Stimulated activated memory B cell treated with anti-CD40 and anti-IgM and Interleukin-4, amounts not matched to agents 10 μg/mL and 1 μg/mL and 100 μg/mL, for 72 hours (primary cell): Measurements from ENCODE around the gene ONECUT1.
"Not testable (repeated sequence)": the region's sequence is repeated elsewhere in the genome, so short reads cannot be mapped to it uniquely, and the experiment has no call there.

Experiments used
- ATAC-seq: fragments of 150-1000 bp; cut with Tn5 transposase; 2 replicates; pipeline ENCODE4 v1.10.0; 2021
- H3K27ac Mint-ChIP-seq: one replicate; pipeline ENCODE4 v1.8.0; 2022; ENCODE audit warnings: mild to moderate bottlenecking, mixed read lengths
- H3K27me3 Mint-ChIP-seq: one replicate; pipeline ENCODE4 v1.8.0; 2022; ENCODE audit warnings: mixed read lengths
- H3K36me3 Mint-ChIP-seq: one replicate; pipeline ENCODE4 v1.8.0; 2022; ENCODE audit warnings: mixed read lengths
- H3K4me1 Mint-ChIP-seq: one replicate; pipeline ENCODE4 v1.8.0; 2022; ENCODE audit warnings: mixed read lengths
- H3K4me3 Mint-ChIP-seq: one replicate; pipeline ENCODE4 v1.8.0; 2022; ENCODE audit warnings: mild to moderate bottlenecking, moderate library complexity, mixed read lengths
- H3K9me3 Mint-ChIP-seq: one replicate; pipeline ENCODE4 v1.8.0; 2022; ENCODE audit warnings: mixed read lengths

Gene ONECUT1

DNA sequence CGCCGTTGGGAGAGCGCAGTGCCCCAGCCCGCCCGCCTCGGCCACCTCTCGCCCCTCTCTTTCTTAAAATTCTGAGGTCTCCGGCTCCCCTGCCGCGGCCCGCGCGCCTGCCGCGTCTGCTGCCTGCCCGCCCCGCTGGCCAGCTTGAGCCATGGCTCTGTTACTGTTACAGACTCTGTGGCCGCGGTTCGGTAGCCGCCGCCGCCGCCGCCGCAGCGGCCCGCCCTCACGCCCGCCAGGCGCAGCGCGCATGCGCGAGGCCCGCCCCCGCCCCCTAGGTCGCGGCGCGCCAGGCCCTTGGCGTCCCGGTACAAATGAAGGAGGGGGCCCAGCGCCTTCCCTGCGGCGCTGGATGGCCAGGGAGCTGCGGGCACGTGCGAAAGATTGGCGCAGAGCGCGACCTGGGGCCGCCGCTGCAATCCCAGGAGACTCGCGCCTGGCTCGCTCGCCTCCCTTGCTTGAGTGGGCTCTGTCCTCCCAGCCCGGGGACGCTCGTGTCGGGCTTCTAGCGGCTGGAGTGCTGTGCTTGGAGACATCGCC lies at the start of gene ONECUT1:
TSS of gene ONECUT1 (minus strand) at position 168 of the 540 bp plus-strand sequence. CDS start 452 bp downstream, outside the sequence.
- H3K4me3 Mint-ChIP-seq, result peak within 1 kb of the TSS; percentile 74
- peaks cover 93% of the 10 kb centered on the region for H3K27me3 Mint-ChIP-seq
- peaks cover 38% of the 10 kb centered on the region for H3K4me1 Mint-ChIP-seq
- peaks cover 3% of the 10 kb centered on the region for H3K9me3 Mint-ChIP-seq
- peak; percentile 81 for ATAC-seq
- H3K27ac Mint-ChIP-seq, result peak within 1 kb of the TSS; percentile 10
- no peaks in the 10 kb centered on the region for H3K36me3 Mint-ChIP-seq

DNA sequence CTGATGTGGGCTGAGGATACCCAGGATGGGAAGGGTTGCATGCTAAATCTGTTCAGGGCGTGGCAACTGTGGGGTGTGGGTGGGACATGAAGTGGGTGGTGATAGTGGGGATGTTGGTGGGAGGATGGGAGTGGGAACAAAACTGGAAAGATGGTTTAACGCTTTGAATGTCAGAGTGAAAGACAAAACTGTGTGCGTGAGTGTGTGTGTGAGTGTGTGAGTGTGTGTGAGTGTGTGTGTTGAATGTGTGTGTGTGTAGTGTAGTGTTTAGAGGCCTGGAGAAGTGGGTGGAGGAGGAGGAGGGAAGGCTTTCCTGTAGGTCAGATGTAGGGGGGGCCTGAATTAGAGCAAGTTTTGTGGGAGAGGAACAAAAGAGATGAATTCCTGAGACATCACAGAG lies 44.2 kb upstream of the ONECUT1 start:
- Mint-ChIP-seq H3K4me1 (no peaks in the 10 kb centered on the region), H3K36me3 (no peaks in the 10 kb centered on the region), H3K9me3 (peaks cover 3% of the 10 kb centered on the region), H3K27ac (no peak overlapping the region), H3K4me3 (no peak overlapping the region), H3K27me3 (peaks cover 19% of the 10 kb centered on the region)
- ATAC-seq, result peak; percentile 16

DNA sequence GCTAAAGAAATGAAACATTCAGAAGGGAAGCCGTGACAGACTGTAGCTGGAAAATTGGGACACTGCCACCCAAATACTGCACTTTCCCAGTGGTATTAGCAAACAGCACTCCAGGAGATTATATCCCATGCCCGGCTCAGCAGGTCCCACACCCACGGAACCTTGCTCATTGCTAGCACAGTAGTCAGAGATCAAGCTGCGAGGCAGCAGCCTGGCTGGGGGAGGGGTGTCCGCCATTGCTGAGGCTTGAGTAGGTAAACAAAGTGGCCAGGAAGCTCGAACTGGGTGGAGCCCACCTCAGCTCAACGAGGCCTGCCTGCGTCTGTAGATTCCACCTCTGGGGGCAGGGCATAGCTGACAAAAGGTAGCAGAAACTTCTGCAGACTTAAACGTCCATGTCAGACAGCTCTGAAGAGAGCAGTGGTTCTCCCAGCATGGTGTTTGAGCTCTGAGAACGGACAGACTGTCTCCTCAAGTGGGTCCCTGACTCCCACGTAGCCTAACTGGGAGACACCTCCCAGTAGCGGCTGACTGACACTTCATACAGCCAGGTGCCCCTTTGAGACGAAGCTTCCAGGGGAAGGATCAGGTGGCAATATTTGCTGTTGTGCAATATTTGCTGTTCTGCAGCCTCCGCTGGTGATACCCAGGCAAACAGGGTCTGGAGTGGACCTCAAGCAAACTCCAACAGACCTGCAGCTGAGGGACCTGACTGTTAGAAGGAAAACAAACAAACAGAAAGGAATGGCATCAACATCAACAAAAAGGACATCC lies 34.2 kb upstream of the ONECUT1 start:
- H3K4me3 Mint-ChIP-seq, H3K27ac Mint-ChIP-seq, H3K4me1 Mint-ChIP-seq, H3K36me3 Mint-ChIP-seq, H3K9me3 Mint-ChIP-seq, ATAC-seq: not testable (repeated sequence)
- peaks cover 63% of the 10 kb centered on the region for H3K27me3 Mint-ChIP-seq

DNA sequence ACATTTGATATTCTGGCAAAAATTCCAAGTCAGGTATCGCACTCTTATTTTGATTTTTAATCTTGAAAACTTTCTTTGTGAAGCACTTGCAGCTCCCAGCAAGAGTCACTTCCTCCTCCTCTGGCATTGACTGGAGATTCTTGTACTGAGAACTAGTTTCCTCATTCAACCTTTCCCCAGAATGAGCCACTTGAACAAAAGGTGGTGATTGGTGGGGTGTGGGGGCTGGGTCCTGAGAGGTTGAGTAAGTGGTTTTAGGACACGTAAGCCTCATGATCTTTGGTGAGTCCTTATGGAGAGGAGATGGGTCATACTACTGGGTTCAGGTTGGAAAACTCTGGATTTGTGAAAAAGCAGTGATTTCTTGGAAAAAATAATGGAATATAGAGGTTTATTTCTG lies 32.3 kb upstream of the ONECUT1 start:
- Mint-ChIP-seq H3K27me3 (peaks cover 82% of the 10 kb centered on the region), H3K36me3 (no peaks in the 10 kb centered on the region), H3K27ac (no peak overlapping the region), H3K9me3 (no peaks in the 10 kb centered on the region), H3K4me1 (no peaks in the 10 kb centered on the region), H3K4me3 (no peak overlapping the region)
- no peak for ATAC-seq

DNA sequence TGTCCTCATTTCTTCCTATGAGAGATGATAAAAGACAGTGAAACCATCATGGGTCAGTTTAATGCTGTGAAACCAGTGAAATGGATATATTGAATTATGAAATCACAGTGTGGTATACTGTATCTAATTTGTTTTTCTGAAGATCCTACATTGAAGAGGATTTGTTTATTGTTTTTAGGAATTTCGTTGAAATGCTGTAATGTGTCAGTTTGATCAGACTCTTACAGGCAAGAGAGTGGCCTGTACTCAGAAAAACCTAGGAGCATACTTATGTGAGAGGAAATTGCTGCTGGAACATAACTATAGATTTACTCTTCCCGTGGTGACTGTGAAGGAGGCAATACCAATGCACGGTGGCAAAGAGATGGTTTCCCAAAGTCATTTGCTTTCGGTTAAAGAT lies 29.1 kb upstream of the ONECUT1 start:
- Mint-ChIP-seq H3K27ac (no peak overlapping the region), H3K36me3 (no peaks in the 10 kb centered on the region), H3K4me1 (no peaks in the 10 kb centered on the region), H3K27me3 (peaks cover 63% of the 10 kb centered on the region), H3K4me3 (no peak overlapping the region), H3K9me3 (no peaks in the 10 kb centered on the region)
- ATAC-seq, result no peak

DNA sequence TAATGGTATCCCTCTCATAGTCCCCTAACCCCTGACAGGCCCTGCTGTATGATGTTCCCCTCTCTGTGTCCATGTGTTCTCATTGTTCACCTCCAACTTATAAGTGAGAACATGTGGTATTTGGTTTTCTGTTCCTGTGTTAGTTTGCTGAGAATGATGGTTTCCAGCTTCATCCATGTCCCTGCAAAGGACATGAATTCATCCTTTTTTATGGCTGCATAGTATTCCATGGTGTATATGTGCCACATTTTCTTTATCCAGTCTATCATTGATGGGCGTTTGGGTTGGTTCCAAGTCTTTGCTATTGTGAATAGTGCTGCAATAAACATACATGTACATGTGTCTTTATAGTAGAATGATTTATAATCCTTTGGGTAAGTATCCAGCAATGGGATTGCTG lies 25.8 kb upstream of the ONECUT1 start:
- H3K4me3 Mint-ChIP-seq, ATAC-seq, H3K36me3 Mint-ChIP-seq, H3K9me3 Mint-ChIP-seq, H3K4me1 Mint-ChIP-seq, H3K27ac Mint-ChIP-seq: not testable (repeated sequence)
- H3K27me3 Mint-ChIP-seq, result peaks cover 46% of the 10 kb centered on the region

DNA sequence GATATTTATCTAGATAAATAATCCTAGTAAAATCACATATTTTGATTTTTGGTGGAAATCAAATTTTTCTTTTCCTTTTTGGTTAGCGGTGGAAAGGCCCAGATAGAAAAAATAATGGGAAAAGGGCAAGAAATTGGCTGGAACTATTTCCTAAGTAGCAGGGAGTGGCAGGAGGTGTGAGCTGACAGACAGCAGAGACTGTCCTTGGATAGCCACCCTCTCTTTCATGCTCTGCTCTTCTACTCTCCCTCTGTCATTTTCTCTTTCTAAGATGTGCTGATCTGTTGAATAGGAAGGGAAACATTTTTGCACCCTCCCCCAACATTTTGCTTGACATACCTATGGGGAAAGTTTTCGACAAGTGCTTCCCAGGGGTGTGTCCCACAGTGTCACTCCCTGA lies 18.9 kb upstream of the ONECUT1 start:
- H3K4me1 Mint-ChIP-seq, result peaks cover 12% of the 10 kb centered on the region
- H3K4me3 Mint-ChIP-seq, result no peak overlapping the region
- no peaks in the 10 kb centered on the region for H3K36me3 Mint-ChIP-seq
- no peak for ATAC-seq
- H3K27ac Mint-ChIP-seq, result no peak overlapping the region
- peaks cover 45% of the 10 kb centered on the region for H3K27me3 Mint-ChIP-seq
- no peaks in the 10 kb centered on the region for H3K9me3 Mint-ChIP-seq

DNA sequence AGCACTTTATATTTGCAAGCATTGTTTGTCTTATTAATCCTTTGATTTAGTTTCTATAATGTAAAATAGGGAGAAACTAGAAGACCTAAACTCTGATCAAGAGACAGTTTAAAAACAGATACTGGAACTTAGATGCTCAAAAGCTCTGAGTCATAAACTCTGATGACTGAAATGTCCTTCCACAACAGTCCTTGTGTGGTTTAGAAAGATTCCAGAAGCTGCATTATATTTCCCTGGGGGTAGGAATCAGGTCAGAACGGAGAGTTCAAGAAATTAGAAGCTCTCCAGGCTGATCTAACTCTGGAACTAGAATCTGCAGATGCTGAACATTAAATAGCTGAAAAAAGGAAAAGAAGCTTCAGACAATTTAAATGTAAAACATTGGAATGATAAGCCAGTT lies 18.3 kb upstream of the ONECUT1 start:
- Mint-ChIP-seq H3K4me1 (peaks cover 12% of the 10 kb centered on the region), H3K27ac (no peak overlapping the region), H3K9me3 (no peaks in the 10 kb centered on the region), H3K36me3 (no peaks in the 10 kb centered on the region), H3K4me3 (no peak overlapping the region), H3K27me3 (peaks cover 49% of the 10 kb centered on the region)
- no peak for ATAC-seq

DNA sequence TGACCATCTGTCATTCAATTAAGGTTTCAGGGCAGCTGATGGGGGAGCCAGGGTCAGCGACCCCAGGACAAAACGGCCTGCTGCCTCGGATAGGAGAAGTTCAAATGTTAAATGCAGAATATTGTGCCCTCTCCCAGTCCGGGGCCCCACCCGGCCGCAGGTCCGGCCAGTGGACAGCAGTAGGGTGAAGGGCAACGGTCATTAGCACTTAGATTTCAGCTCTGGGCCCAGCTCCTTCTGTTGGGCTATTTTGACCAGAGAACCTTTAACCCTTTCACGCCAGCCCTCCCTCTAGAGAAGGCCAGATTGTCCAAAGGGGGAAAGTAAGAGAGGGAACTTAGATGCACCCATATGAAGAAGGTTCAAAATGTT lies 16.1 kb upstream of the ONECUT1 start:
- ATAC-seq, result no peak
- Mint-ChIP-seq H3K4me1 (peaks cover 12% of the 10 kb centered on the region), H3K9me3 (peaks cover 3% of the 10 kb centered on the region), H3K36me3 (no peaks in the 10 kb centered on the region), H3K4me3 (no peak overlapping the region), H3K27me3 (peaks cover 71% of the 10 kb centered on the region), H3K27ac (no peak overlapping the region)

DNA sequence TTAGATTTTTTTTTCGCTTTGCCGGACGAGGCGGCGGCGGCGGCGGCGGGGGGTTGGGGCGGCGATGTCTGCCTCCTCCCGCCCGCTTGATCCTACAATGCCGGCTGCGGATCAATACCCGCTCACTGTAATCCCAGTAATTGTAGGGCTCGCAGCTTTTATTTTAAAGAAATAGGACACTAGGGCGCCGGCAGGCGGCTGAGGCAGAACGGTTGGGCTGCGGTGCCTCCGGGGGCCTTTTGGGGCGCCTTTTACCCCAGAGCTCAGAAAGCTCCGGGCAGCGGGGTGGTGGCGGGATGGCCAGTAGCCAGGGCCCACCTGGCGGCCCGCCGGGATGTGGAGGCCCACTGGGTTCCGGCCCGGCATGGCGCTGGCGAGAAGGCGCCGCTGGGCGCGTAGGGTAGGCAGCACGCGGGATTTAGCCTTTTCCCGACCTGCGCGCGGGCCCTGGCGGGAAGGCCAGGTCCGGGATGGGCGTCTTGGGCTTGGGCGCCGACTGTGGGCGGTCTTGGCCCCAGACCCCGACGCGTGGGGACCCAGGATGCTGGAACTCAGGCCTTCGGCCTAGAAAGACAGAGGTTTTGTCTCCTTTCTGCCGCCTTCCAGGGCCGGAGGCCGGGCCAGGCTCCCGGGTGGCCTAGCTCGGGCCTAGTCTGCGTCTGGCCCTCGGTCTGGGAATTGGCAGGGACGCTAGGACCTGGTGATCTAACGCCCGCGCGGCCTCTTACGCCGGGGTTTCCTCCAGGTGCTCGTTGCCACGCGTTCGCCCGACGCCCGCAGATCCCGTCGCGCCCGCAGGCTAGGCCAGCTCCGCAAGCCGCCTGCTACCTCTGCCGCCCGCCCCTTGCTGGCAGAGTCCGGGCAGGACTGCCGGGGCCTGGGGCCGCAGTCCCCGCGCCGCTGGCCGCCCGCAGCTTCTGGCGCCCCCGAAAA lies 15.5 kb upstream of the ONECUT1 start:
- Mint-ChIP-seq H3K36me3 (no peaks in the 10 kb centered on the region), H3K4me3 (peak overlapping the region; percentile 61)
- ATAC-seq, result peak; percentile 45

DNA sequence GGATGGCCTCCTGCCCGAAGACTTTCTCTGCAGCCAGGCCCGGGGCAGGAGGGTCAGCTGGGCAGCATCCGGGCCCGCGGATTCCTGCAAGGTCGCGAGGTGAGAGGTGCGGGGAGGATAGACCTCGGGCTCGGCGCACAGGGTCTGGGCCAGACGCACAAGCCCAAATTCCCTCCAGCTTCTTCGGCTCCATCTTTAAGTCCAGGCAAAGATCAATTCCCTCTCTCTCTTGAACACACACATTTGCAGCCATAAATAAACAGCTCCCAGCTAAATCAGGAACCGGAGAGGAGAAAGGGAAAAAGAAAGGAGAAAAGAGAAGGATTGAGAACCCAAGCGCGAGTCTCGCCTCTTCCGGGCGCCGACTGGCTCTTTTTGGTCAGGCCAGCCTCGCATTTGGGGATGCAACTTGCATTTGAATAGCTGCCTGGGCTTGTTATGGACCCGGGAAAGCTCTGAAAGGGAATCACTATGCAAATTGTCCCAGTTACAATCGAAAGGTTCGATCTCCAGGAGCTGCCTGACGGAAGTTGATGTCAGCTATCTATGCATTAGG lies 14.5 kb upstream of the ONECUT1 start:
- ATAC-seq, result no peak

More for the DNA sequence above, 15.5 kb upstream of the ONECUT1 start:
- Mint-ChIP-seq H3K9me3 (peaks cover 5% of the 10 kb centered on the region), H3K4me1 (peaks cover 12% of the 10 kb centered on the region), H3K27me3 (peaks cover 72% of the 10 kb centered on the region), H3K27ac (no peak overlapping the region)

DNA sequence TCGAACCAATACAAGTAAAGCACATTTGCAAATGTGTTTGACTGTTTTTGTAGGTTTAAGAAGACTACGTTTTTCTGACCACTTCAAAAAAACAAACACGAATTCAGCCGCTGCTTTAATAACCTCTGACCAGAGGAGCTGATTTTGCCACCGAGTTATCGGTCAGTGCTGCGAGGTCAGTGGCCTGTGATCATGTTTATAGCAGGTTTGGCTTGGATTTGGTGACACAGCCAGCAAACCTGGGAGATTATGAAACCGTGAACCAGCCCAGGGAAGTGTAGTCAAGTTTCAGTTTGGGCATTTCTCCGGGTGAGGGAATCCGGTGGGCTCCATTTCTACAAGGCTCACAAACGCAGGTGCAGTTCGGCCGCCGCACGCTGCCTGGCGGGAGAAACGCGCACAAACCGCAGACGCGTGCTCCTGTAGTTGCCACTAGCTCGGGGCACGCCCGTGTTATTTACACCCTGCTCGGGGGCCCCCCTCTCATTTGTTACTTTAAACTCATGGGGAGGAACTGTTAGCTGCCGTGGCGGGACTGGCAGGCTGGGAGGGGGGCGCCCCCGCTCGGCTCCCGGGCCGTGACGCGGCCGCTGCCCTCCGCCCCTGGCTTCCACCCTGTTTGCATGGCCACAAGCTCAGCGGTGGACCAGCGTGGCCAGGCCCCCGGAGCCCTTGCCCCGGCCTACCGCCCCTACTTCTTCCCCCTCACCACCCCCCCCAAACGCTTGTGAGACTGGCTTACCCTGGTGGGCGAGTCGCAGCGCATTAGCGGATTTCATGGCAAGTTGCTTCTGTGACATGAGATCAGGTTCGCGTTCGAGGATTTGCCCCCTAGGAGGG lies 13.6 kb upstream of the ONECUT1 start:
- Mint-ChIP-seq H3K27ac (no peak overlapping the region), H3K36me3 (no peaks in the 10 kb centered on the region), H3K4me1 (peaks cover 21% of the 10 kb centered on the region), H3K4me3 (peak overlapping the region; percentile 69), H3K27me3 (peaks cover 74% of the 10 kb centered on the region), H3K9me3 (peaks cover 5% of the 10 kb centered on the region)
- no peak for ATAC-seq

More for the DNA sequence above, 14.5 kb upstream of the ONECUT1 start:
- Mint-ChIP-seq H3K4me1 (peaks cover 12% of the 10 kb centered on the region), H3K9me3 (peaks cover 5% of the 10 kb centered on the region), H3K27ac (no peak overlapping the region), H3K4me3 (peak overlapping the region; percentile 69), H3K27me3 (peaks cover 72% of the 10 kb centered on the region), H3K36me3 (no peaks in the 10 kb centered on the region)

DNA sequence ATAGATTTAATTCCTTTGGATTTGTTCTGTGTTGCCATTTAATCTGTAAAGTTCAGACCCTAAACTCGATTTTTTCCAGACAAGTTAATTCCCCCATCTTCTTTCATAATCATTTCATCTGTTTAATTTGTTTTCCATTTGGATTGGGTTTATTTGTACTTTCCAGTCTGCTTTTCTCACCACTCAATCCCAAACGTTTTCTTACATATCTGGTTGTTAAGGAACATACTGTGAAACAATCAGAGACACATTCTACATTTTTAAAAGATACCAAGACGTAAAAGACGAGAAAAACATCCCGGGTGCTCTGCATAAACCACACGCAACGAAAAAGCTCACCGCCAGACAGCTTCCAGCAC lies 13.0 kb upstream of the ONECUT1 start:
- peaks cover 74% of the 10 kb centered on the region for H3K27me3 Mint-ChIP-seq
- H3K36me3 Mint-ChIP-seq, result no peaks in the 10 kb centered on the region
- no peak overlapping the region for H3K27ac Mint-ChIP-seq
- H3K9me3 Mint-ChIP-seq, result peaks cover 5% of the 10 kb centered on the region
- H3K4me1 Mint-ChIP-seq, result peaks cover 22% of the 10 kb centered on the region
- no peak for ATAC-seq
- no peak overlapping the region for H3K4me3 Mint-ChIP-seq

DNA sequence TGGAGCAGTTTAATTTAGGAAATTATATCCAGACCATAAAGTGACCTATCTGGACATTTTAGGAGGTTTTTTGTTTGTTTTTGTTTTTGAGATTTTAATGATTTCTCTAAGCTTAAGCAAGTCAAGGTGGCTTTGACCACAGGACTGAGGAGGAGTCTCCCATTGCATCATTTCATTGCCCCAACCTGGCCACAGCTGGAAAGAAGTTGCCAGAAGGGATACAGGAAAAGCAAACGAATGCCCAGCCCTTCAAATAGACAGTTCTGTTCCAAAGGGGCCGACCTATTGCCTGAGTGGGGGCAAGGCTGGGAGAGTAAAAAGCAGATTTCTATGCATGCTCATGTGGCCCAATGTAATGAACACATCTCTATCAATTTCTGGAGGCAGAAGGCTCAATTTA lies 12.0 kb upstream of the ONECUT1 start:
- peaks cover 81% of the 10 kb centered on the region for H3K27me3 Mint-ChIP-seq
- H3K4me3 Mint-ChIP-seq, result no peak overlapping the region
- H3K9me3 Mint-ChIP-seq, result peaks cover 5% of the 10 kb centered on the region
- peaks cover under 1% of the 10 kb centered on the region for H3K36me3 Mint-ChIP-seq
- H3K4me1 Mint-ChIP-seq, result peaks cover 22% of the 10 kb centered on the region
- H3K27ac Mint-ChIP-seq, result no peak overlapping the region
- no peak for ATAC-seq

DNA sequence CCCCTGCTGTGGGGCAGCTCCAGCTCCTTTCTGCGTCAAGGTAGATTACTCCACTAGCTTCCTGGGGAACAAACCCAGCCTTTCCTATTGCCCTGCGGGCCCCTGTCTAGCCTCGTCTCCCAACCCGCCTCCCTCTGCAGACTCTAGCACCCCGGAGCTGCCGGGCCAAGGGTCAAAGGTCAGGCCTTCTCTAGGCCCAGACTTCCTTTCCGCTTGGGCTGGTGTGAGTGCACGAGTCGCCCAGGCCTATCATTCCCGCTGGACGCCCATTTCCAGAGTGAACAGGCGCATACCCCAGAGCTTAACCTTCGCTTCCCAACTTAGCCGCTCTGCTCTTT lies 11.6 kb upstream of the ONECUT1 start:
- Mint-ChIP-seq H3K36me3 (peaks cover 5% of the 10 kb centered on the region), H3K4me1 (peaks cover 22% of the 10 kb centered on the region), H3K27me3 (peaks cover 85% of the 10 kb centered on the region), H3K9me3 (peaks cover 9% of the 10 kb centered on the region), H3K4me3 (no peak overlapping the region), H3K27ac (no peak overlapping the region)
- ATAC-seq, result no peak
